Endothelial cell of umbilical vein (primary cell): Measurements from ENCODE around the gene C3orf62. TPM values are rescaled to one million over a fixed set of nuclear protein-coding genes. Genes with fewer than 3 reads are reported as not detected.
A peak's percentile ranks its signal among the peaks of the same experiment; 100 is the strongest.

ENCODE experiments used
- BruUV-seq: library from RNA; stranded (reverse); fragments of 400-500 nt; replicated peaks from 2 replicates; lab custom pipeline; 2021; lab: Mats Ljungman, UMichigan
- CTCF ChIA-PET: fragments of 300-600, 350-600 bp; sonication (Branson Sonifier 250); formaldehyde crosslinking; loops from one replicate; lab custom pipeline; 2021; ENCODE audit warnings: antibody characterized with exemption, inconsistent platforms; lab: Charles Lee
- POLR2A ChIA-PET: fragments of 300-600, 350-600 bp; sonication (Branson Sonifier 250); formaldehyde crosslinking; loops from one replicate; lab custom pipeline; 2021; ENCODE audit warnings: antibody characterized with exemption, inconsistent platforms; lab: Charles Lee
- DNase-seq: peaks from one replicate; pipeline ENCODE4 v3.0.0-alpha.2; 2011; ENCODE audit warnings: low read depth, low spot score
- FAIRE-seq: peaks from 2 replicates; lab custom pipeline; 2011; peaks lifted over from hg19 to GRCh38; lab: Jason Lieb, UNC
- H2AFZ ChIP-seq: 2 replicates; pipeline ENCODE4 v1.6.0; 2012; ENCODE audit warnings: low read depth, low read length, control low read depth, inconsistent platforms
- H3K27ac ChIP-seq: 2 replicates; pipeline ENCODE4 v1.5.1; 2011; ENCODE audit warnings: low read depth, mild to moderate bottlenecking, control low read depth, low read length, moderate library complexity; ENCODE audit not compliant: insufficient read depth
- H3K27me3 ChIP-seq, 2 experiments: 2 replicates each; pipeline versions ENCODE4 v1.6.0 to v1.6.1; 2011; ENCODE audit warnings: low read length in 2 of 2, mixed read lengths in 1 of 2; ENCODE audit not compliant: control insufficient read depth in 2 of 2, insufficient read depth in 2 of 2
- H3K36me3 ChIP-seq, 2 experiments: 2 replicates in 1 of 2; 3 replicates in 1 of 2; pipeline ENCODE4 v1.5.1; 2011; ENCODE audit warnings: low read length in 2 of 2, mild to moderate bottlenecking in 1 of 2, moderate library complexity in 1 of 2; ENCODE audit not compliant: control insufficient read depth in 2 of 2, insufficient read depth in 2 of 2; ENCODE audit errors: extremely low read depth in 1 of 2
- H3K4me1 ChIP-seq: 3 replicates; pipeline ENCODE4 v1.5.1; 2011; ENCODE audit warnings: mild to moderate bottlenecking, low read length; ENCODE audit not compliant: control insufficient read depth, insufficient read depth; ENCODE audit errors: extremely low read depth
- H3K4me2 ChIP-seq: 2 replicates; pipeline ENCODE4 v1.6.1; 2011; ENCODE audit warnings: low read length, control low read depth, mixed read lengths; ENCODE audit not compliant: insufficient read depth
- H3K4me3 ChIP-seq, 3 experiments: fragments of 200-600 bp in 1 of 3; sonication (generic), shearing (Covaris generic) in 1 of 3; replicated peaks in 1 of 3; 2 replicates each; pipeline ENCODE4 v1.5.1; 2011 to 2016; ENCODE audit warnings: control low read depth in 3 of 3, low read length in 3 of 3, mild to moderate bottlenecking in 2 of 3, inconsistent platforms in 1 of 3, low read depth in 1 of 3, moderate library complexity in 1 of 3; ENCODE audit not compliant: insufficient read depth in 1 of 3
- H3K79me2 ChIP-seq: 2 replicates; pipeline ENCODE4 v1.6.0; 2012; ENCODE audit warnings: low read length, inconsistent platforms; ENCODE audit not compliant: control insufficient read depth, insufficient read depth
- H3K9ac ChIP-seq: replicated peaks from 2 replicates; pipeline ENCODE3; 2011; ENCODE audit warnings: low read length, control low read depth; ENCODE audit not compliant: insufficient read depth; ENCODE audit errors: extremely low read depth
- H3K9me1 ChIP-seq: replicated peaks from 3 replicates; pipeline ENCODE4 v1.6.0; 2011; ENCODE audit warnings: mild to moderate bottlenecking, low read length; ENCODE audit not compliant: control insufficient read depth, insufficient read depth; ENCODE audit errors: extremely low read depth
- H3K9me3 ChIP-seq: replicated peaks from 2 replicates; pipeline ENCODE4 v1.5.1; 2012; ENCODE audit warnings: low read length, inconsistent platforms; ENCODE audit not compliant: control insufficient read depth, insufficient read depth
- H4K20me1 ChIP-seq: replicated peaks from 2 replicates; pipeline ENCODE3; 2011; ENCODE audit warnings: mild to moderate bottlenecking, low read length; ENCODE audit not compliant: control insufficient read depth, insufficient read depth; ENCODE audit errors: extremely low read depth
- MYC ChIP-seq: IDR thresholded peaks from one replicate; pipeline ENCODE4 v1.6.1; 2011; ENCODE audit warnings: mild to moderate bottlenecking, low read depth, low read length
- dilution Hi-C: fragments of 300-500 bp; cut with MboI; formaldehyde crosslinking; loops from one replicate; pipeline ENCODE4 v1.15.0; 2019; ENCODE audit warnings: low sequenced_read_pairs; ENCODE audit not compliant: extremely low pct_ligation_motif_present
- intact Hi-C: fragments of 100-400 bp; cut with micrococcal nuclease; formaldehyde crosslinking; loops from one replicate; pipeline ENCODE4 v1.10.0; 2022
- microRNA-seq: library from miRNA; unstranded; fragments of <30 nt; microRNA quantifications from one replicate; pipeline ENCODE4 v1.2.0, GENCODE V29; 2021; ENCODE audit warnings: borderline number of aligned reads, borderline replicate concordance
- polyA plus RNA-seq, 4 experiments: library from polyadenylated mRNA; depleted of rRNA in 3 of 4; stranded (reverse) in 3 of 4; unstranded in 1 of 4; fragments of >200 nt; gene quantifications; 2 replicates each; pipeline versions ENCODE4 v1.2.1 to v1.2.3, GENCODE V29; 2011 to 2012; ENCODE audit warnings: missing spikeins in 1 of 4
- small RNA-seq: library from RNA; depleted of rRNA; stranded (forward); fragments of <200 nt; gene quantifications from one replicate; pipeline ENCODE3, GENCODE V24; 2012; ENCODE audit warnings: low replicate concordance, low read depth; ENCODE audit not compliant: insufficient read depth, insufficient read length
- total RNA-seq: library from RNA; stranded (reverse); gene quantifications from 2 replicates; pipeline ENCODE4 v1.2.3, GENCODE V29; 2021

C3orf62 gene
- total and polyA plus RNA-seq, 2 donors (not counting 3 experiments of a cell fraction or from before 2014, with no cell fraction given) = 2.8 to 5.6 TPM

DNA sequence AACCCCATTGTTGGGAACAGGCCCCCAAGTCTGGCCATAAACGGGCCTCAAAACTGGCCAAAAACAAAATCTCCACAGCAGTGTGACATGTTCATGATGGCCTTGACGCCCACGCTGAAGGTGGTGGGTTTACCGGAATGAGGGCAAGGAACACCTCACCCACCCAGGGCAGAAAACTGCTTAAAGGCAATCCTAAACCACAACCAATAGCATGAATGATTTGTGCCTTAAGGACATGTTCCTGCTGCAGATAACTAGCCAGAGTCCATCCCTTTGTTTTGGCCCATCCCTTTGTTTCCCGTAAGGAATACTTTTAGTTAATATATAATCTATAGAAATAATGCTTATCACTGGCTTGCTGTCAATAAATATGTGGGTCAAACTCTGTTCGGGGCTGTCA lies 57.9 kb downstream of the C3orf62 start:
- H3K9me3 ChIP-seq = no peaks in the 10 kb centered on the region
- H4K20me1 ChIP-seq = no peaks in the 10 kb centered on the region
- no TSS peak for BruUV-seq
- ChIA-PET POLR2A (interaction anchor here (0.6 kb wide), 1 partner anchor 387 kb away, joined by 4 read pairs; no protein-coding TSS in a partner anchor), CTCF (interaction anchor here (1.0 kb wide), 1 partner anchor 48 kb away, joined by 3 read pairs; the partner anchor contains the start of gene KLHDC8B)
- dilution Hi-C loops = no loop called here
- TF ChIP-seq MYC = no peak
- H3K27me3 ChIP-seq = no peaks in the 10 kb centered on the region
- intact Hi-C loops = no loop called here
- peaks cover 5% of the 10 kb centered on the region for H3K4me1 ChIP-seq
- FAIRE-seq = no peak
- peak overlapping the region; percentile 70 for H3K27ac ChIP-seq
- no peak for DNase-seq
- no peak overlapping the region for H2AFZ ChIP-seq
- H3K9me1 ChIP-seq = no peaks in the 10 kb centered on the region
- H3K36me3 ChIP-seq = no peaks in the 10 kb centered on the region
- no peak overlapping the region for H3K4me3 ChIP-seq
- no peaks in the 10 kb centered on the region for H3K79me2 ChIP-seq
- no peak overlapping the region for H3K4me2 ChIP-seq
- H3K9ac ChIP-seq = no peak overlapping the region

Small RNA genes within 50 kb of the gene (microRNA-seq; reads per million reads assigned to microRNA genes)
- not detected for gene MIR4271

Small RNA genes within 50 kb of the gene (small RNA-seq; reads per million reads assigned to genes)
- not detected for gene AC121247.2
- gene MIR4271 = not detected
- not detected for gene RF00019

Other genes with a start within 250 kb of the C3orf62 start
- 189 and 195 TPM in 2 replicates for gene IMPDH2, start 247.8 kb downstream of the C3orf62 start, total RNA-seq
- 134 and 167 TPM in 2 replicates for gene IMPDH2, start 247.8 kb downstream of the C3orf62 start, polyA plus RNA-seq
- 106 and 116 TPM in 2 replicates for gene QRICH1, start 183.2 kb downstream of the C3orf62 start, total RNA-seq
- gene QRICH1, start 183.2 kb downstream of the C3orf62 start, polyA plus RNA-seq = 89.6 and 89.7 TPM in 2 replicates
- gene QARS1, start 172.5 kb downstream of the C3orf62 start, total RNA-seq = 261 and 285 TPM in 2 replicates
- 434 and 477 TPM in 2 replicates for gene QARS1, start 172.5 kb downstream of the C3orf62 start, polyA plus RNA-seq
- gene USP19, start 156.4 kb downstream of the C3orf62 start, total RNA-seq = 39.1 and 42.2 TPM in 2 replicates
- gene USP19, start 156.4 kb downstream of the C3orf62 start, polyA plus RNA-seq = 31.3 and 36.8 TPM in 2 replicates
- 374 and 423 TPM in 2 replicates for gene LAMB2, start 144.2 kb downstream of the C3orf62 start, total RNA-seq
- 744 and 764 TPM in 2 replicates for gene LAMB2, start 144.2 kb downstream of the C3orf62 start, polyA plus RNA-seq
- gene CCDC71, start 110.9 kb downstream of the C3orf62 start, total RNA-seq = 20.3 and 23.5 TPM in 2 replicates
- gene CCDC71, start 110.9 kb downstream of the C3orf62 start, polyA plus RNA-seq = 41.6 and 48.7 TPM in 2 replicates
- gene KLHDC8B, start 105.6 kb downstream of the C3orf62 start, total RNA-seq = 22.9 and 36.0 TPM in 2 replicates
- gene KLHDC8B, start 105.6 kb downstream of the C3orf62 start, polyA plus RNA-seq = 70.1 and 77.8 TPM in 2 replicates
- 61.3 and 63.0 TPM in 2 replicates for gene USP4, start 62.8 kb upstream of the C3orf62 start, total RNA-seq
- 33.9 and 39.1 TPM in 2 replicates for gene USP4, start 62.8 kb upstream of the C3orf62 start, polyA plus RNA-seq
- gene GPX1, start 81.1 kb upstream of the C3orf62 start, total RNA-seq = 427 and 461 TPM in 2 replicates
- 1,348 and 1,830 TPM in 2 replicates for gene GPX1, start 81.1 kb upstream of the C3orf62 start, polyA plus RNA-seq
- 571 and 580 TPM in 2 replicates for gene RHOA, start 134.7 kb upstream of the C3orf62 start, total RNA-seq
- gene RHOA, start 134.7 kb upstream of the C3orf62 start, polyA plus RNA-seq = 312 and 450 TPM in 2 replicates
- gene TCTA, start 135.2 kb upstream of the C3orf62 start, total RNA-seq = 18.6 and 21.9 TPM in 2 replicates
- 31.3 and 32.3 TPM in 2 replicates for gene TCTA, start 135.2 kb upstream of the C3orf62 start, polyA plus RNA-seq
- 3.3 and 4.4 TPM in 2 replicates for gene AMT, start 145.2 kb upstream of the C3orf62 start, total RNA-seq
- gene AMT, start 145.2 kb upstream of the C3orf62 start, polyA plus RNA-seq = 8.9 and 9.0 TPM in 2 replicates
- gene NICN1, start 152.1 kb upstream of the C3orf62 start, total RNA-seq = 13.3 and 15.0 TPM in 2 replicates
- 20.9 and 26.7 TPM in 2 replicates for gene NICN1, start 152.1 kb upstream of the C3orf62 start, polyA plus RNA-seq
- 88.0 and 97.5 TPM in 2 replicates for gene DAG1, start 193.0 kb upstream of the C3orf62 start, total RNA-seq
- 59.6 and 63.7 TPM in 2 replicates for gene DAG1, start 193.0 kb upstream of the C3orf62 start, polyA plus RNA-seq